Loucy (cell line): ENCODE results near the gene CTNND2.

Experiments used
- H2AFZ ChIP-seq: fragments of 200-600 bp; sonication (generic); 2 replicates; pipeline ENCODE4 v1.6.0; 2016; ENCODE audit warnings: antibody characterized with exemption, mild to moderate bottlenecking, low read length, moderate library complexity
- H3F3A ChIP-seq: fragments of 200-600 bp; 2 replicates; pipeline ENCODE4 v1.6.0; 2016; ENCODE audit warnings: antibody characterized with exemption, low read depth, mild to moderate bottlenecking
- H3K27me3 ChIP-seq: fragments of 200-600 bp; sonication (generic); 2 replicates; pipeline ENCODE4 v1.6.1; 2014; ENCODE audit warnings: low read length, mild to moderate bottlenecking; ENCODE audit not compliant: insufficient read depth, poor library complexity, severe bottlenecking
- H3K36me3 ChIP-seq: fragments of 200-600 bp; sonication (generic); 2 replicates; pipeline ENCODE4 v1.6.1; 2016; ENCODE audit warnings: low read length; ENCODE audit not compliant: insufficient read depth
- H3K4me1 ChIP-seq: fragments of 200-600 bp; sonication (generic); 2 replicates; pipeline ENCODE4 v1.5.1; 2014; ENCODE audit warnings: low read length, mild to moderate bottlenecking; ENCODE audit not compliant: insufficient read depth, poor library complexity, severe bottlenecking
- H3K4me2 ChIP-seq: fragments of 200-600 bp; sonication (generic); 2 replicates; pipeline ENCODE4 v1.6.0; 2014; ENCODE audit warnings: antibody characterized with exemption, low read length, low read depth, mild to moderate bottlenecking; ENCODE audit not compliant: poor library complexity, severe bottlenecking
- H3K4me3 ChIP-seq: fragments of 200-600 bp; sonication (generic); 2 replicates; pipeline ENCODE4 v1.5.1; 2014; ENCODE audit warnings: low read length, mild to moderate bottlenecking, mixed read lengths; ENCODE audit not compliant: poor library complexity, severe bottlenecking
- H3K79me2 ChIP-seq: fragments of 200-600 bp; sonication (generic); 2 replicates; pipeline ENCODE4 v1.6.1; 2014; ENCODE audit warnings: low read length; ENCODE audit not compliant: insufficient read depth
- H3K9ac ChIP-seq: fragments of 200-600 bp; sonication (generic); 2 replicates; pipeline ENCODE4 v1.6.0; 2014; ENCODE audit warnings: mild to moderate bottlenecking, low read depth, low read length, moderate library complexity; ENCODE audit not compliant: poor library complexity, severe bottlenecking
- H3K9me2 ChIP-seq: fragments of 200-600 bp; sonication (generic); replicated peaks from 2 replicates; pipeline ENCODE4 v1.6.1; 2016; ENCODE audit warnings: low read depth, low read length, mixed read lengths
- H3K9me3 ChIP-seq: fragments of 200-600 bp; sonication (generic); 2 replicates; pipeline ENCODE4 v1.6.1; 2014; ENCODE audit warnings: mild to moderate bottlenecking, antibody characterized with exemption, low read length, low read depth; ENCODE audit not compliant: insufficient read depth
- H4K20me1 ChIP-seq: fragments of 200-600 bp; sonication (generic); 2 replicates; pipeline ENCODE4 v1.6.0; 2014; ENCODE audit warnings: antibody characterized with exemption, low read length, mild to moderate bottlenecking; ENCODE audit not compliant: insufficient read depth, poor library complexity, severe bottlenecking
- EZH2phosphoT487 ChIP-seq: fragments of 200-600 bp; IDR thresholded peaks from 2 replicates; pipeline ENCODE4 v1.6.1; 2018; ENCODE audit warnings: antibody characterized with exemption, mild to moderate bottlenecking, moderate library complexity, borderline replicate concordance
- TF ChIP-seq, protein P1 (sequence below): fragments of 200-600 bp; sonication (generic); conservative IDR thresholded peaks from 2 replicates; pipeline ENCODE4 v1.5.1; 2014; ENCODE audit warnings: mild to moderate bottlenecking, antibody characterized with exemption, low read length

Gene CTNND2

GRCh38 chr5:11357928-11358327, 546.3 kb downstream of the CTNND2 start:
- H3K79me2 ChIP-seq, result no peaks in the 10 kb centered on the region
- no peak for TF ChIP-seq EZH2phosphoT487
- TF ChIP-seq, protein P1, sequence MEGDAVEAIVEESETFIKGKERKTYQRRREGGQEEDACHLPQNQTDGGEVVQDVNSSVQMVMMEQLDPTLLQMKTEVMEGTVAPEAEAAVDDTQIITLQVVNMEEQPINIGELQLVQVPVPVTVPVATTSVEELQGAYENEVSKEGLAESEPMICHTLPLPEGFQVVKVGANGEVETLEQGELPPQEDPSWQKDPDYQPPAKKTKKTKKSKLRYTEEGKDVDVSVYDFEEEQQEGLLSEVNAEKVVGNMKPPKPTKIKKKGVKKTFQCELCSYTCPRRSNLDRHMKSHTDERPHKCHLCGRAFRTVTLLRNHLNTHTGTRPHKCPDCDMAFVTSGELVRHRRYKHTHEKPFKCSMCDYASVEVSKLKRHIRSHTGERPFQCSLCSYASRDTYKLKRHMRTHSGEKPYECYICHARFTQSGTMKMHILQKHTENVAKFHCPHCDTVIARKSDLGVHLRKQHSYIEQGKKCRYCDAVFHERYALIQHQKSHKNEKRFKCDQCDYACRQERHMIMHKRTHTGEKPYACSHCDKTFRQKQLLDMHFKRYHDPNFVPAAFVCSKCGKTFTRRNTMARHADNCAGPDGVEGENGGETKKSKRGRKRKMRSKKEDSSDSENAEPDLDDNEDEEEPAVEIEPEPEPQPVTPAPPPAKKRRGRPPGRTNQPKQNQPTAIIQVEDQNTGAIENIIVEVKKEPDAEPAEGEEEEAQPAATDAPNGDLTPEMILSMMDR, result no peak

GRCh38 chr5:11355491-11355890, 548.8 kb downstream of the CTNND2 start:
- H3K9me2 ChIP-seq, result no peaks in the 10 kb centered on the region
- no peak overlapping the region for H2AFZ ChIP-seq
- no peaks in the 10 kb centered on the region for H3K27me3 ChIP-seq
- no peaks in the 10 kb centered on the region for H3K9me3 ChIP-seq
- no peaks in the 10 kb centered on the region for H3K4me1 ChIP-seq
- no peaks in the 10 kb centered on the region for H4K20me1 ChIP-seq
- no peak overlapping the region for H3K4me3 ChIP-seq
- no peaks in the 10 kb centered on the region for H3K79me2 ChIP-seq
- TF ChIP-seq EZH2phosphoT487, result no peak
- TF ChIP-seq, protein P1, result no peak
- H3K9ac ChIP-seq, result no peak overlapping the region
- H3K36me3 ChIP-seq, result no peaks in the 10 kb centered on the region
- H3F3A ChIP-seq, result no peaks in the 10 kb centered on the region
- H3K4me2 ChIP-seq, result no peak overlapping the region

More at GRCh38 chr5:11357928-11358327, 546.3 kb downstream of the CTNND2 start:
- H2AFZ ChIP-seq, result no peak overlapping the region
- no peaks in the 10 kb centered on the region for H3K4me1 ChIP-seq
- no peak overlapping the region for H3K4me2 ChIP-seq
- H3K9me3 ChIP-seq, result no peaks in the 10 kb centered on the region
- no peak overlapping the region for H3K4me3 ChIP-seq
- H4K20me1 ChIP-seq, result no peaks in the 10 kb centered on the region
- H3K36me3 ChIP-seq, result no peaks in the 10 kb centered on the region
- H3K27me3 ChIP-seq, result no peaks in the 10 kb centered on the region
- no peaks in the 10 kb centered on the region for H3F3A ChIP-seq
- H3K9ac ChIP-seq, result no peak overlapping the region
- no peaks in the 10 kb centered on the region for H3K9me2 ChIP-seq

- H3K9me3 ChIP-seq, result no peaks in the 10 kb centered on the region
- no peaks in the 10 kb centered on the region for H3K36me3 ChIP-seq
- no peaks in the 10 kb centered on the region for H3K4me1 ChIP-seq
- TF ChIP-seq, protein P1, result no peak
- TF ChIP-seq EZH2phosphoT487, result no peak
- H3K4me2 ChIP-seq, result no peak overlapping the region
- no peaks in the 10 kb centered on the region for H3F3A ChIP-seq
- H3K79me2 ChIP-seq, result no peaks in the 10 kb centered on the region
- no peak overlapping the region for H2AFZ ChIP-seq
- H3K4me3 ChIP-seq, result no peak overlapping the region
- H4K20me1 ChIP-seq, result no peaks in the 10 kb centered on the region
- H3K9me2 ChIP-seq, result no peaks in the 10 kb centered on the region
- H3K27me3 ChIP-seq, result no peaks in the 10 kb centered on the region
- H3K9ac ChIP-seq, result no peak overlapping the region
Measured at GRCh38 chr5:11346336-11346735, 557.9 kb downstream of the CTNND2 start.
